K562 treated with DMSO at 1 percent for 24 hours (cell line): ENCODE measurements around the gene NLRP8. TPM values are rescaled to one million over a fixed set of nuclear protein-coding genes. Genes with fewer than 3 reads are reported as not detected.

Experiments used
- total RNA-seq: library from RNA; unstranded; fragments of 300-600 nt; gene quantifications from 2 replicates; pipeline ENCODE4 v1.2.3, GENCODE V29; 2022; ENCODE audit warnings: low read depth; ENCODE audit not compliant: insufficient read depth

The NLRP8 gene
- not detected in 2 replicates for total RNA-seq

DNA sequence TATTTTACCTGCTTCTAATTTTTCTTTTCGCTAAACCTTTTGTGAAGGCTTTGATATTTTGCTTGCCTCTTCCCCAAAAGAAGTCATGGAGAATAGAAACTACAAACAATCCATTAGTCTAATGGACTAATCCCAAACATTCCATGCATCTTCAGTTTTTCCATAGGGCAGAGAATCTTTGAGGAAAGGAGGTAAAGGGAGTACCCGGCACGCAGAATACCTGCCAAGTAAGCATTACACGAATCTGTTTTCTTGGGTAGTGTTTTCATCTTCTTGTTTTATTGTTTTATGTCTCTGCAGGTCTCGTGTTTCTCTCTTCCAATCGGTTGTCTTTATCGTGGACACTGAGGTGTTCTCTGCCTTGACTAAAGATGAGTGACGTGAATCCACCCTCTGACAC, at the start of gene NLRP8:
Gene NLRP8, plus strand, starts transcription at position 301 of the 400 bp plus-strand sequence.

DNA sequence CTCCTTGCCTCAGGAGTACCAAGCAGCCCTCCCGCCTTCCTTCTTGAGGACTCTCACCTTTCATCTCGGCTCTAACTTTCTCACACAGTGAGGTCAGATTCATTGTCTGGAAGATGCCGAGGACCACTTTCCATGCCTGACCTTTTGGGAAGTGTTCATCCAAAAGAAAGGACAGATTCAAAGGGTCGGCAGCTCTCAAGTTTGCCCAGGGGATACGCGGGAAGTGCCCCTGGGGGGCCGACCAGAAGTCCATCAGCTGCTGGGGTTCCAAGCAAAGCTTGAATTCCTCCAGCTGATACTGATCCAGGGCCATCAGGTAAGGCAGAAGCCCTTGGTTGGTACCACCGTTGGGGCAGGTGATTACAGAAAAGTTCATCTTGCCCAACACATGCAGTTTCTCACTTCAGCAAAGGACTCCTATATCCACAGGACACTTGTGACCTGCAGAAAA, 15.7 kb upstream of the NLRP8 start, which contains the start of gene NLRP13:
Gene NLRP13, minus strand, starts transcription at position 401 of the 451 bp plus-strand sequence. Its CDS starts 25 bp downstream, at position 376.

DNA sequence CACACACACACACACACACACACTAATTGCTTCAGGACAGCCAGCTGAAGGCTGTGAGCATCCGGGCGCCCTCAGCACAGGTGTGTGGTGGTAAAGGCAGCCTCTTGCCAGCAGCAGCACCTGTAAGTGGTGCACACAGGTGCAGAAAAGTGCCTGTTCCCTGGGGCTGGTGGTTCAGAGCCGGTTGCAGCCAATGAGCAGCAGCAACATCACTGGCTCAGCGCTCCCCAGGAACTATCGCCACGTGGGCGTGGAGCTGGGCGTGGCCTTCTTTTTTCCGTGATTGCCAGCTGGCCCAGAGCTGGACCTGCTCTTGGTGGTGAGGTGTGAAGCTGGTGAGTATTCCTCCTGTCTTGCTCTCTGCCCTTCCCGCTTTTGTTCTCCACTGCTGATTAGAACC, 38.9 kb downstream of the NLRP8 start, which contains the start of gene NLRP5:
Gene NLRP5, plus strand, starts transcription at position 289 of the 400 bp plus-strand sequence.

Other genes with a start within 250 kb of the NLRP8 start
- not detected in 2 replicates for gene NLRP9, start 209.4 kb upstream of the NLRP8 start, total RNA-seq
- 2.1 and 3.3 TPM in 2 replicates for gene RFPL4A, start 188.7 kb upstream of the NLRP8 start, total RNA-seq
- 1.7 TPM in 1 of 2 replicates, not detected in the other for gene RFPL4AL1, start 178.7 kb upstream of the NLRP8 start, total RNA-seq
- gene NLRP11, start 115.8 kb upstream of the NLRP8 start, total RNA-seq: 1.2 and 1.7 TPM in 2 replicates
- gene NLRP4, start 111.3 kb upstream of the NLRP8 start, total RNA-seq: 2.2 and 4.8 TPM in 2 replicates
- gene NLRP13, start 15.5 kb upstream of the NLRP8 start, total RNA-seq: not detected in 2 replicates
- gene NLRP5, start 38.9 kb downstream of the NLRP8 start, total RNA-seq: 0.32 TPM in 1 of 2 replicates, not detected in the other
- gene ZNF787, start 173.5 kb downstream of the NLRP8 start, total RNA-seq: 58.6 and 68.6 TPM in 2 replicates
- gene ZNF444, start 193.5 kb downstream of the NLRP8 start, total RNA-seq: 48.0 and 48.7 TPM in 2 replicates
- not detected in 2 replicates for gene GALP, start 228.2 kb downstream of the NLRP8 start, total RNA-seq
- 0.34 TPM in 1 of 2 replicates, not detected in the other for gene ZSCAN5B, start 250.0 kb downstream of the NLRP8 start, total RNA-seq